Measurements from ENCODE around the gene CD44.

DNA sequence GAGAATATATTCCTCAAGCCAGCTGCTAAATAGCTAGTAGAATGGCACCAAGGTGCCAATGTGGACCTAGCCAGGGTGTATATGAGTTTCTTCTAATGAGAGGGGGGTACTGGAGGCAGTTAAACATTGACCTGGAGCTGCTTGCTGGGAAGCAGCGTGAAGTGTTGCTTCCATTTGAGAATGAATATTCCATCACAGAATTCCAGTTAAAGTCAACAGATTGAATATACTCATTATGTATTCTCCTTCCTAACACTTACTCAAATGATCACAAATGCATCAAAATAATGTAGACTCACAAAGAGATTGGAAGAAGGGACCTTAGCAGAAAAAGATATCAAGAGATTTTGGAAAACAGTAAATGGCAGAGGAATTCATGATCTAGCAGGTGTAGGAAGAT lies 102.1 kb downstream of the CD44 start:
- no peak for TF ChIP-seq CTCF (IDR thresholded peaks at IDR 0.05)
- no peak for TF ChIP-seq POLR2A (IDR thresholded peaks at IDR 0.05)

Data from right lobe of liver (tissue), 4 donors.